ENCODE data around the gene SPCS3. TPM values are rescaled to one million over a fixed set of nuclear protein-coding genes. Genes with fewer than 3 reads are reported as not detected.

Gene SPCS3
- total RNA-seq, 1 donor from 2014 or later: 106 TPM

DNA sequence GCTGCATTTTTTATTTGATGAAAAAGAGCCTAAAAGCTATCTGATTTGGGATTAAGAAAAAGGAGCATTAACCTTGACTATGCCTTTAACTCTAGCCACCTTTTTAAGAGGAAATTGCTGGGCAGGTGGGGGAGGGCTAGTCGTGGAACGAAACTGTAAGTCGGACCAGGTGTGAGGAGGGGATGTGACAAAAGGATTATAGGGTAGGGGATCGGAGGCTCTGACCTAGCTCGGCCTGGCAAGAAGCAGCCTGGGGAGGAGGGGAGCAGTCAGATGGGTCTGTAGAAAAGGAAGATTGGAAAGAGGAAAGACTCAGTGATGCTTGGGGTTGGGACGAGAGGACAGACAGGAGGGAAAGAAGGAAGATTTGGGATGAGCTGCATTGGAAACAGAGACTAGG, 21.1 kb upstream of the SPCS3 start:
- Mint-ChIP-seq H3K4me1 (ENCODE audit: unreplicated experiment) (no peaks in the 10 kb centered on the region), H3K36me3 (no peaks in the 10 kb centered on the region), H3K27me3 (no peaks in the 10 kb centered on the region), H3K4me3 (no peak overlapping the region), H3K27ac (no peak overlapping the region), H3K9me3 (no peaks in the 10 kb centered on the region)
- DNase-seq (ENCODE audit: extremely low spot score, unreplicated experiment): no peak
- TF ChIP-seq, protein P1, sequence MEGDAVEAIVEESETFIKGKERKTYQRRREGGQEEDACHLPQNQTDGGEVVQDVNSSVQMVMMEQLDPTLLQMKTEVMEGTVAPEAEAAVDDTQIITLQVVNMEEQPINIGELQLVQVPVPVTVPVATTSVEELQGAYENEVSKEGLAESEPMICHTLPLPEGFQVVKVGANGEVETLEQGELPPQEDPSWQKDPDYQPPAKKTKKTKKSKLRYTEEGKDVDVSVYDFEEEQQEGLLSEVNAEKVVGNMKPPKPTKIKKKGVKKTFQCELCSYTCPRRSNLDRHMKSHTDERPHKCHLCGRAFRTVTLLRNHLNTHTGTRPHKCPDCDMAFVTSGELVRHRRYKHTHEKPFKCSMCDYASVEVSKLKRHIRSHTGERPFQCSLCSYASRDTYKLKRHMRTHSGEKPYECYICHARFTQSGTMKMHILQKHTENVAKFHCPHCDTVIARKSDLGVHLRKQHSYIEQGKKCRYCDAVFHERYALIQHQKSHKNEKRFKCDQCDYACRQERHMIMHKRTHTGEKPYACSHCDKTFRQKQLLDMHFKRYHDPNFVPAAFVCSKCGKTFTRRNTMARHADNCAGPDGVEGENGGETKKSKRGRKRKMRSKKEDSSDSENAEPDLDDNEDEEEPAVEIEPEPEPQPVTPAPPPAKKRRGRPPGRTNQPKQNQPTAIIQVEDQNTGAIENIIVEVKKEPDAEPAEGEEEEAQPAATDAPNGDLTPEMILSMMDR (conservative IDR thresholded peaks at IDR 0.05): no peak

DNA sequence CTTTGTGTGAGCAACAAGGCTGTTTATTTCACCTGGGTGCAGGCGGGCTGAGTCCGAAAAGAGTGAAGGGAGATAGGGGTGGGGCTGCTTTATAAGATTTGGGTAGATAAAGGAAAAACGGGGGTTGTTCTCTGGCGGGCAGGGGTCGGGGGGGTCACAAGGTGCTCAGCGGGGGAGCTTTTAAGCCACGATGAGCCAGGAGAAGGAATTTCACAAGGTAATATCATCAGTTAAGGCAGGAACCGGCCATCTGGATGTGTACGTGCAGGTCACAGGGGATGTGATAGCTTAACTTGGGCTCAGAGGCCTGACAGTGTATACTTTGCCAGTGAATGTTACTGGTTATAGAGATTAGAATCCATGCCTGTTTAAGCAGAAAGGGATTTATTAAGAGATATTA, 19.7 kb upstream of the SPCS3 start:
- TF ChIP-seq, protein P1 (conservative IDR thresholded peaks at IDR 0.05): no peak
- Mint-ChIP-seq H3K36me3 (no peaks in the 10 kb centered on the region), H3K27me3 (no peaks in the 10 kb centered on the region), H3K4me3 (no peak overlapping the region), H3K9me3 (no peaks in the 10 kb centered on the region), H3K27ac (no peak overlapping the region), H3K4me1 (ENCODE audit: unreplicated experiment) (no peaks in the 10 kb centered on the region)
- DNase-seq (ENCODE audit: extremely low spot score, unreplicated experiment): no peak

DNA sequence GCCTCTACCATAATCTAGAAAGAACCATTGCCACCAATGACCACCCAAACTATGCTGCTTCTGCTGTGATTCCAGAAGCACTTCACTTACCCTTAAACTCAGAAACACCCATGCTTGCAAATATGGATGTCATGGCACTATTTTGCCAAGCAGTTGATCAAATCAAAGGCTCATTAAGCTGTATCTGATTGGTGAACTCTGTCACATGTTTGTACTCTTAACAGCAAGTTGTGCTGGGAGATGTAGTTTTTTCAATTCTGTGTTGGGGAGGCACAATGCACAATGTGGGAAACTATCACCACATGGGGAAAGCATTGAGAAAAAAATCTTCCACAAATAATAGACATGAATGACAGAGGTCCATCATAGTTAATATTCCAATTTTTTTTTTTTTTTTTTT, 19.2 kb upstream of the SPCS3 start:
- TF ChIP-seq, protein P1 (conservative IDR thresholded peaks at IDR 0.05): no peak

DNA sequence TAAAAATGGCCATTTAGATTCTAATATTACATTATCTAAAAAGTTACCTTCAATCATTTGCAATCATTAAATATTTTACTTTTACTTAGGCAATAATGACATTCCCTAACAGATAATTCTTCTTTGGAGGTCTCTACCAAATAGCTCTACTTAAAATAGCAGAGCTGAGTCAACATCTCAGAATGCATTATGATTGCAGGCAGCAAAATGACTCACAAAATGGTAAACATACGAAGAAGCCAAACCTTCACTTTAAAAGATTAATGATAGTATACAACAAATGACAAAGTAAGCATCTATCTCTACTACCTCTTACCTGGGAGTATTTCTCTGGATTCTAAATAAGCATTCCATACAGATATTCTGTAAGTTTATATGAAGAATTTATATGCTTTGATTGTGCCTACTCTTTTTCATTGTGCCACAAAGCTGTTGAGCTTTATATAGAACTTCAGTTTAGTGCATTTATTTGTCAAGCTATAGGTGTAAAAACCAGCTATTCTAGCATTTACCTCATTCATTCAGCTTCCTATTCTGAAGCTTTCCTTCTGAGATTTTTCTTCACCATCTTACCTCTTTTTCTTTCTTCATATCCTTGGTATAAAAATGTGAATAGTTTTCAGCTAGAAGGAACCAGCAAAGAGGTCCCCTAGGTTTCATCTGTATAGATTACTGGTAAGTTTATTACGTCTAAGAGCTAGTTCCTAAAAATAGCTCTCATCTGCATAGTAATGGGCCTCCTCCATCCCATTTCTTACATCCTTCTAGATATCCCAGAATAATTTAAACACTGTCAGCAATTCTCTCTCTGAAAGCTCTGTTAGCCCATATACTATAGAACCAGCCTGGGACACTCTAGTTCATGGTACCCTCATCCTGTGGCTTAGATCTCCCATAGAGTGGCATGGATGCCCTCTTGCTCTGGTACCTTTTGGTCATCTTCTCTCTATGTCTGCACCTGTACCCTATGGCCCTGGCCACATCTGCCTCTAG, 17.2 kb upstream of the SPCS3 start:
- no peak overlapping the region for H3K27ac Mint-ChIP-seq
- DNase-seq (ENCODE audit: extremely low spot score, unreplicated experiment): no peak
- TF ChIP-seq, protein P1 (conservative IDR thresholded peaks at IDR 0.05): no peak
- no peaks in the 10 kb centered on the region for H3K4me1 Mint-ChIP-seq (ENCODE audit: unreplicated experiment)
- H3K4me3 Mint-ChIP-seq: no peak overlapping the region
- H3K36me3 Mint-ChIP-seq: no peaks in the 10 kb centered on the region
- no peaks in the 10 kb centered on the region for H3K27me3 Mint-ChIP-seq
- H3K9me3 Mint-ChIP-seq: no peaks in the 10 kb centered on the region

More for the DNA sequence above, 19.2 kb upstream of the SPCS3 start:
- no peaks in the 10 kb centered on the region for H3K4me1 Mint-ChIP-seq (ENCODE audit: unreplicated experiment)
- no peak for DNase-seq (ENCODE audit: extremely low spot score, unreplicated experiment)
- H3K27ac Mint-ChIP-seq: no peak overlapping the region
- H3K4me3 Mint-ChIP-seq: no peak overlapping the region
- no peaks in the 10 kb centered on the region for H3K9me3 Mint-ChIP-seq
- no peaks in the 10 kb centered on the region for H3K36me3 Mint-ChIP-seq
- no peaks in the 10 kb centered on the region for H3K27me3 Mint-ChIP-seq

DNA sequence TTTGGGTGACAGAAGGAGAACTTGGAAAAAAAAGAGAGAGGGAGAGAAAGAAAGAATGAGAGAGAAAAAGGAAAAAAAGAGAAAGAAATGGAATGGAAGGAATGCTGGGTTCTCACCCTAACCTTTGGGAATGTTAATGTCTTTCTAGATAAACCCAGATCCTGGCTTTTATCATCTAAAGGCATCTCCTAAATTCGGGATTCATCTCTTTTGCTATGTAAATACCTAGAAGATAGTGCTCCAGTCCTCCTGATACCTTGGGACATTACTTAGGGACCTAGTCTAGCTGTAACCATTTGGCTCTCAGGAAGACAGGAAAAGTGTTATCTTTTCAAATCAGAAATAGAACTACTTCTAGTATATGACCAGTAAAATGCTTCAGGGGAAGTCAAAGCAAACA, 15.8 kb upstream of the SPCS3 start:
- H3K9me3 Mint-ChIP-seq: no peaks in the 10 kb centered on the region
- H3K4me3 Mint-ChIP-seq: no peak overlapping the region
- H3K36me3 Mint-ChIP-seq: no peaks in the 10 kb centered on the region
- TF ChIP-seq, protein P1 (conservative IDR thresholded peaks at IDR 0.05): no peak
- no peak for DNase-seq (ENCODE audit: extremely low spot score, unreplicated experiment)
- no peaks in the 10 kb centered on the region for H3K4me1 Mint-ChIP-seq (ENCODE audit: unreplicated experiment)
- no peaks in the 10 kb centered on the region for H3K27me3 Mint-ChIP-seq
- no peak overlapping the region for H3K27ac Mint-ChIP-seq
